HepG2 (cell line): ENCODE data around the gene VPS37B. TPM values are rescaled to one million over a fixed set of nuclear protein-coding genes. Genes with fewer than 3 reads are reported as not detected.

Experiments used
- CBX2 ChIP-seq, 2 experiments: fragments of 200-600 bp in 1 of 2; sonication (generic); formaldehyde crosslinking in 1 of 2; IDR thresholded peaks; 2 replicates each; pipeline versions ENCODE4 v1.7.0 to v1.8.1; 2018 to 2022; ENCODE audit warnings: low read depth in 2 of 2, low read length in 1 of 2, mild to moderate bottlenecking in 1 of 2, missing genetic modification reagents in 1 of 2
- GPN1 ChIP-seq: sonication (generic); formaldehyde crosslinking; IDR thresholded peaks from 2 replicates; pipeline ENCODE4 v1.5.1; 2020; ENCODE audit warnings: missing genetic modification reagents, borderline replicate concordance
- JUND ChIP-seq: sonication (generic); formaldehyde crosslinking; IDR thresholded peaks from 2 replicates; pipeline ENCODE4 v1.8.0; 2022; ENCODE audit warnings: mild to moderate bottlenecking, missing genetic modification reagents
- MAFK ChIP-seq, 2 experiments: IDR thresholded peaks in 1 of 2; conservative IDR thresholded peaks in 1 of 2; 2 replicates each; pipeline ENCODE4 v1.6.1; 2011; ENCODE audit warnings: improper control_type of control experiment in 2 of 2, low read length in 2 of 2
- MTF2 ChIP-seq: sonication (generic); formaldehyde crosslinking; IDR thresholded peaks from 2 replicates; pipeline ENCODE4 v1.5.0; 2020; ENCODE audit warnings: missing genetic modification reagents, borderline replicate concordance
- POLR2G ChIP-seq: fragments of 200-400 bp; formaldehyde crosslinking; IDR thresholded peaks from 2 replicates; pipeline ENCODE4 v1.6.1; 2018; ENCODE audit warnings: mild to moderate bottlenecking, low read depth, low read length, moderate library complexity
- PRPF4 ChIP-seq: fragments of 200-400 bp; formaldehyde crosslinking; IDR thresholded peaks from 2 replicates; pipeline ENCODE4 v1.6.1; 2016; ENCODE audit warnings: low read length, low read depth; ENCODE audit not compliant: poor library complexity, severe bottlenecking
- TCF7 ChIP-seq: sonication (generic); IDR thresholded peaks from 2 replicates; pipeline ENCODE4 v1.6.1; 2016; ENCODE audit warnings: antibody characterized with exemption, low read depth
- ZNF10 ChIP-seq: sonication (generic); formaldehyde crosslinking; IDR thresholded peaks from 2 replicates; pipeline ENCODE4 v1.4.0; 2020; ENCODE audit warnings: mild to moderate bottlenecking, low read depth, missing genetic modification reagents, borderline replicate concordance
- ZNF160 ChIP-seq: sonication (generic); formaldehyde crosslinking; IDR thresholded peaks from 2 replicates; pipeline ENCODE4 v1.8.0; 2022; ENCODE audit warnings: mild to moderate bottlenecking, inconsistent platforms, missing genetic modification reagents
- ZNF274 ChIP-seq: sonication (generic); formaldehyde crosslinking; IDR thresholded peaks from 2 replicates; pipeline ENCODE4 v1.5.1; 2020; ENCODE audit warnings: mild to moderate bottlenecking, missing genetic modification reagents
- ZNF382 ChIP-seq: sonication (generic); formaldehyde crosslinking; IDR thresholded peaks from 2 replicates; pipeline ENCODE4 v1.5.0; 2020; ENCODE audit warnings: missing genetic modification reagents, mild to moderate bottlenecking, borderline replicate concordance
- ZNF557 ChIP-seq: sonication (generic); formaldehyde crosslinking; IDR thresholded peaks from 2 replicates; pipeline ENCODE4 v1.4.0; 2020; ENCODE audit warnings: missing genetic modification reagents
- ZNF580 ChIP-seq: IDR thresholded peaks from 2 replicates; pipeline ENCODE4 v1.6.1; 2016; ENCODE audit warnings: low read depth, borderline replicate concordance
- ZNF687 ChIP-seq: sonication (generic); formaldehyde crosslinking; IDR thresholded peaks from 2 replicates; pipeline ENCODE4 v1.5.1; 2020; ENCODE audit warnings: mild to moderate bottlenecking, missing genetic modification reagents, moderate library complexity
- ZUFSP ChIP-seq: sonication (generic); formaldehyde crosslinking; IDR thresholded peaks from 2 replicates; pipeline ENCODE4 v1.9.0; 2021; ENCODE audit warnings: missing genetic modification reagents, mild to moderate bottlenecking, borderline replicate concordance
- polyA plus RNA-seq, 8 experiments: library from polyadenylated mRNA; depleted of rRNA in 3 of 8; stranded (reverse) in 7 of 8; unstranded in 1 of 8; fragments of >200 nt; fragmentation: Illumina TruSeq in 4 of 8; extraction: Trizol in 4 of 8; gene quantifications; 2 replicates each; pipeline versions ENCODE4 v1.2.1 to v1.2.3, GENCODE V29; 2011 to 2016; ENCODE audit warnings: low read depth in 4 of 8, missing spikeins in 1 of 8, mixed read lengths in 1 of 8; ENCODE audit not compliant: insufficient read depth in 1 of 8
- total RNA-seq, 5 experiments: library from RNA; depleted of rRNA; stranded (reverse); fragments of >200 nt; fragmentation: Illumina TruSeq; extraction: Trizol; gene quantifications; 2 replicates each; pipeline ENCODE4 v1.2.3, GENCODE V29; 2016; ENCODE audit warnings: low read depth in 1 of 5
- TF ChIP-seq, protein P1 (sequence below): fragments of 450-650 bp; IDR thresholded peaks from 2 replicates; pipeline ENCODE4 v1.6.1; 2017
- TF ChIP-seq, protein P2 (sequence below): sonication (generic); formaldehyde crosslinking; IDR thresholded peaks from 2 replicates; pipeline ENCODE4 v1.8.0; 2022; ENCODE audit warnings: mild to moderate bottlenecking, missing genetic modification reagents; ENCODE audit not compliant: insufficient replicate concordance

Gene VPS37B
- total and polyA plus RNA-seq, 2 of the 13 experiments (the other 11 are each of a cell fraction or from before 2014, with no cell fraction given) = 4.6 to 5.3 TPM

- no peak for TF ChIP-seq ZUFSP (CRISPR knock-in tag)
- TF ChIP-seq ZNF10 (CRISPR knock-in tag) = no peak
- TF ChIP-seq TCF7 = no peak
- 0 out of 2 replicates have a peak, but pooled peaks have one; percentile 18 for TF ChIP-seq ZNF580 (CRISPR knock-in tag)
- TF ChIP-seq, protein P1, sequence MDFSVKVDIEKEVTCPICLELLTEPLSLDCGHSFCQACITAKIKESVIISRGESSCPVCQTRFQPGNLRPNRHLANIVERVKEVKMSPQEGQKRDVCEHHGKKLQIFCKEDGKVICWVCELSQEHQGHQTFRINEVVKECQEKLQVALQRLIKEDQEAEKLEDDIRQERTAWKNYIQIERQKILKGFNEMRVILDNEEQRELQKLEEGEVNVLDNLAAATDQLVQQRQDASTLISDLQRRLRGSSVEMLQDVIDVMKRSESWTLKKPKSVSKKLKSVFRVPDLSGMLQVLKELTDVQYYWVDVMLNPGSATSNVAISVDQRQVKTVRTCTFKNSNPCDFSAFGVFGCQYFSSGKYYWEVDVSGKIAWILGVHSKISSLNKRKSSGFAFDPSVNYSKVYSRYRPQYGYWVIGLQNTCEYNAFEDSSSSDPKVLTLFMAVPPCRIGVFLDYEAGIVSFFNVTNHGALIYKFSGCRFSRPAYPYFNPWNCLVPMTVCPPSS = no peak
- no peak for TF ChIP-seq POLR2G
- 0 out of 2 replicates have a peak, but pooled peaks have one; percentile 17 for TF ChIP-seq JUND (CRISPR knock-in tag)
- TF ChIP-seq MTF2 = no peak
- no peak for TF ChIP-seq ZNF382
- no peak for TF ChIP-seq GPN1
- no peak for TF ChIP-seq ZNF557 (CRISPR knock-in tag)
- TF ChIP-seq ZNF160 (CRISPR knock-in tag) = no peak
- TF ChIP-seq PRPF4 = no peak
- TF ChIP-seq, protein P2, sequence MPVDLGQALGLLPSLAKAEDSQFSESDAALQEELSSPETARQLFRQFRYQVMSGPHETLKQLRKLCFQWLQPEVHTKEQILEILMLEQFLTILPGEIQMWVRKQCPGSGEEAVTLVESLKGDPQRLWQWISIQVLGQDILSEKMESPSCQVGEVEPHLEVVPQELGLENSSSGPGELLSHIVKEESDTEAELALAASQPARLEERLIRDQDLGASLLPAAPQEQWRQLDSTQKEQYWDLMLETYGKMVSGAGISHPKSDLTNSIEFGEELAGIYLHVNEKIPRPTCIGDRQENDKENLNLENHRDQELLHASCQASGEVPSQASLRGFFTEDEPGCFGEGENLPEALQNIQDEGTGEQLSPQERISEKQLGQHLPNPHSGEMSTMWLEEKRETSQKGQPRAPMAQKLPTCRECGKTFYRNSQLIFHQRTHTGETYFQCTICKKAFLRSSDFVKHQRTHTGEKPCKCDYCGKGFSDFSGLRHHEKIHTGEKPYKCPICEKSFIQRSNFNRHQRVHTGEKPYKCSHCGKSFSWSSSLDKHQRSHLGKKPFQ = no peak
- peak; percentile 52; the same call in 1 of the 2 replicates for TF ChIP-seq ZNF687 (CRISPR knock-in tag)
- TF ChIP-seq ZNF274 = no peak
- TF ChIP-seq MAFK (conservative IDR thresholded peaks at IDR 0.05 in 1 of 2, IDR thresholded peaks at IDR 0.05 in 1 of 2; ENCODE audit: low read length in 2 of 2) = no peak
- TF ChIP-seq CBX2 (IDR thresholded peaks at IDR 0.05; ENCODE audit: low read depth, low read length) = no peak
- TF ChIP-seq CBX2 (CRISPR knock-in tag; IDR thresholded peaks at IDR 0.05; ENCODE audit: low read depth) = no peak
These were observed 30.4 kb downstream of the VPS37B start (continued) for GRCh38 chr12:122865268-122866231.
